GM12891 (cell line): ENCODE measurements around the gene OR12D3.

Source experiments
- POLR2A ChIP-seq: IDR thresholded peaks from 2 replicates; pipeline ENCODE4 v1.6.1; 2011; ENCODE audit warnings: low read depth, low read length, control low read depth
- POLR2AphosphoS5 ChIP-seq: IDR thresholded peaks from 2 replicates; pipeline ENCODE4 v1.6.1; 2011; ENCODE audit warnings: low read depth, low read length, control low read depth
- TAF1 ChIP-seq: IDR thresholded peaks from 2 replicates; pipeline ENCODE4 v1.6.1; 2011; ENCODE audit warnings: low read depth, low read length, control low read depth

- TF ChIP-seq POLR2AphosphoS5, result no peak
- no peak for TF ChIP-seq TAF1
- TF ChIP-seq POLR2A, result no peak
Observed at GRCh38 chr6:29375191-29375590, at the start of gene OR12D3.
